Skin epidermis (tissue), 12 donors: ENCODE data around the gene AMBRA1.

Source experiments
- H3K27ac ChIP-seq, 21 experiments: fragments of 200-600 bp; sonication (generic) in 11 of 21; one replicate each; pipeline ENCODE4 v1.5.0; 2020; ENCODE audit warnings: mild to moderate bottlenecking in 3 of 21, inconsistent platforms in 2 of 21, moderate library complexity in 2 of 21
- H3K4me3 ChIP-seq, 7 experiments: fragments of 200-600 bp; sonication (generic) in 2 of 7; one replicate each; pipeline ENCODE4 v1.5.0; 2020; ENCODE audit warnings: inconsistent platforms in 2 of 7, mild to moderate bottlenecking in 2 of 7, moderate library complexity in 1 of 7

The AMBRA1 gene, protein sequence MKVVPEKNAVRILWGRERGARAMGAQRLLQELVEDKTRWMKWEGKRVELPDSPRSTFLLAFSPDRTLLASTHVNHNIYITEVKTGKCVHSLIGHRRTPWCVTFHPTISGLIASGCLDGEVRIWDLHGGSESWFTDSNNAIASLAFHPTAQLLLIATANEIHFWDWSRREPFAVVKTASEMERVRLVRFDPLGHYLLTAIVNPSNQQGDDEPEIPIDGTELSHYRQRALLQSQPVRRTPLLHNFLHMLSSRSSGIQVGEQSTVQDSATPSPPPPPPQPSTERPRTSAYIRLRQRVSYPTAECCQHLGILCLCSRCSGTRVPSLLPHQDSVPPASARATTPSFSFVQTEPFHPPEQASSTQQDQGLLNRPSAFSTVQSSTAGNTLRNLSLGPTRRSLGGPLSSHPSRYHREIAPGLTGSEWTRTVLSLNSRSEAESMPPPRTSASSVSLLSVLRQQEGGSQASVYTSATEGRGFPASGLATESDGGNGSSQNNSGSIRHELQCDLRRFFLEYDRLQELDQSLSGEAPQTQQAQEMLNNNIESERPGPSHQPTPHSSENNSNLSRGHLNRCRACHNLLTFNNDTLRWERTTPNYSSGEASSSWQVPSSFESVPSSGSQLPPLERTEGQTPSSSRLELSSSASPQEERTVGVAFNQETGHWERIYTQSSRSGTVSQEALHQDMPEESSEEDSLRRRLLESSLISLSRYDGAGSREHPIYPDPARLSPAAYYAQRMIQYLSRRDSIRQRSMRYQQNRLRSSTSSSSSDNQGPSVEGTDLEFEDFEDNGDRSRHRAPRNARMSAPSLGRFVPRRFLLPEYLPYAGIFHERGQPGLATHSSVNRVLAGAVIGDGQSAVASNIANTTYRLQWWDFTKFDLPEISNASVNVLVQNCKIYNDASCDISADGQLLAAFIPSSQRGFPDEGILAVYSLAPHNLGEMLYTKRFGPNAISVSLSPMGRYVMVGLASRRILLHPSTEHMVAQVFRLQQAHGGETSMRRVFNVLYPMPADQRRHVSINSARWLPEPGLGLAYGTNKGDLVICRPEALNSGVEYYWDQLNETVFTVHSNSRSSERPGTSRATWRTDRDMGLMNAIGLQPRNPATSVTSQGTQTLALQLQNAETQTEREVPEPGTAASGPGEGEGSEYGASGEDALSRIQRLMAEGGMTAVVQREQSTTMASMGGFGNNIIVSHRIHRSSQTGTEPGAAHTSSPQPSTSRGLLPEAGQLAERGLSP (N-terminal part only)

DNA sequence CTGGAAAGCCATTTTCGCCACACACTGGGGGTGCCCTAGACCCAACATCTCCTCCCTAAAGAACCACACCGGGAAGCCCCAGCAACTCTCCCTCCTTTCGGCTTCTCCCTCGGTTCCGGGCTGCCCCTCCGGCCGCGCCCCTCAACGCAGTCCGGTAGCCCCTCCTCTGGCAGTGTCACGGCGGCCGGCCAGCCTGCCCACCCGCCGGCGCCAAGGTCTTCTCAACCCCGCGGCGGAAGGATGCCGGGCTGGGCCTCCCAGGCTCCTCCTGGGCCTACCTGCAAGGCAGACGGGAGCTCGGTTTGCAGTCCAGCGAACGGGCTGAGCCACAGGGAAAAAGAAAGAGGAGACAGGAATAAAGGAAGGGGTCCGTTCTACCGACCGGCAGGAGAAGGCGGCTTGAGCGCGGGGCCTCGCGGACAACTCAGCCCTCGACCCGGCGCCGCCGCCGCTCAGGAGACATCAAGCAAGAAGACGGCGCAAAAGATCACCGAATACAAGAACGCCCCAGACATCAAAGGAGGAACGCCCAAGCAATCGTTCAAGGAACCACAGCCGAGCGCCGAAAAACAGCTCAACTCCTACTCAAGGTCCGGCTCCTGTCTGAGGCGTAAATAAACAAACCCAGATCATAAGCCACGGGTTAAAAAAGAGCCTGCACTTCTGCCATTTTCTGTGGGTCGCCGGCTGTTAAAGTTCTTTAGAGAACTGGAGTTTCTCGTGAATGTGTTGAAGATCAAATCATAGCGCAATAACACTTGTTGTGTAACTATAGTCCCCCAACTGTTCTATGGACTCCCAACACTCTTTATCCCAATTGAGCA lies at the start of gene AMBRA1:
TSS of gene AMBRA1 (minus strand) at position 474 of the 824 bp plus-strand sequence. CDS start 45,643 bp downstream, outside the sequence.
- Histone ChIP-seq H3K4me3 (peak within 1 kb of the TSS; percentile 57 to 99 (median 71)), H3K27ac (peak within 1 kb of the TSS; percentile 63 to 97 (median 84))

DNA sequence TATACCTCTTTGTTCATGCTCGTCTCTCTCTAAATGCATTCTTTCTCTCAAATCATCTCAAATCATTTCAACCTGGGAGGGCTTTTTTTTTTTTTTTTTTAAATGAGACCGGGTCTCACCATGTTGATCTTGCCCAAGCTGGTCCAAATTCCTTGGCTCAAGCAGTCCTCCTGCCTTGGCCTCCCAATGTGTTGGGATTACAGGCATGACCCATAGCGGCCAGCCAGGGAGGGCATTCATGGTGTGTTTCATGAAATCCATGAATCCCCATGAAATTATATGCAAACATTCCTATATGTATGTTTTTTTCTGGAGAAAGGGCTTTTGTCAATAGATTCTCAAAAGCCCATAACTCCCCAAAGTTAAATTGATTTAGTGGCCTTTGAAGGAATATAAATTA lies 49.7 kb upstream of the AMBRA1 start:
- Histone ChIP-seq H3K27ac (no peak overlapping the region), H3K4me3 (no peak overlapping the region)

DNA sequence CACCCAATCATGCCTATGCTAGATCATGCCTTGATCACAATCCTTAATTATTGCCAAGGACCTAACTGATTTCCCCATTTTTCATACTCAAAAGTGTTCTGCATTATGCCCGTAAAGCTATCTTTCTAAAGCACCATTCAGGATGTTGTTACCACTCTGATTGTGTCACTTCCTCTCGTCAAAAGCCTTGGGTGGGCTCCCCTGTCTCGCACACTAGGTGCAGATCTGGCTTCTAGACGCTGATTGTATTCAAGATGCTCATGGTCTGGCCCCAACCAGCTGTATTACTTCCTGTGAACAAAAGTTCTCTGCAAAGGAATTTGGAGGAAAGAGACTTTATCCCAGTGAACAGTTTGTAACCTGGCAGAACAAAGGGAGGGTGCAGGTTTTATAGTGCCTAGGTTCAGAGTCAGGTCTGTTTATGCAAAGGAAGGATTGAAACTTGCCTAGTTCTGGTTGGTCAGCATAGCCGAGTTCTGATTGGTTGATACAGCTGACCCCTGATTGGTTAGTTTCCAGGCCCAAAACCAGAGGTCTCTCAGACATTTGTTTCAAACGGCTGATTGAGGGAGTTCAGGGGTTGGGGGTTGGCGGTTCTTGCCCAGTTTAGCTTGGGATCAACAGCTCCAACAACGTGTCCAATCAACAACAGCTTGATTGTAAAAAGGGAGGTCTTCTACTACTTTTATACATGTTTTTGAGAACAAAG lies 49.0 kb upstream of the AMBRA1 start:
- Histone ChIP-seq H3K4me3 (no peak overlapping the region), H3K27ac (no peak overlapping the region)

DNA sequence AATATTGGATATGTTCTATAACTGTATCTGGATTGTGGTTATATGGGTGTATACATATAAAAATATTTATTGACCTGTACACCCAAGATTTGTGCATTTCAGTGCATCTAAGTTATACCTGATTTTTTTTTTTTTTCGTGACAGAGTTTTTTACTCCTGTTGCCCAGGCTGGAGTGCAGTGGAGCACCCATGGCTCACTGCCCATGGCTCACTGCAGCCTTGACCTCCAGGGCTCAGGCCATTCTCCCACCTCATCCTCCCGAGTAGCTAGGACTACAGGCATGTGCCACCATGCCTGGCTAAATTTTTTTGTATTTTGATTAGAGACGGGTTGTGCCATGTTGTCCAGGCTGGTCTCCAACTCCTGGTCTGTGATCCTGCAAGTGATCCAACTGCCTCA lies 47.8 kb upstream of the AMBRA1 start:
- no peak overlapping the region for H3K4me3 ChIP-seq
- no peak overlapping the region for H3K27ac ChIP-seq

DNA sequence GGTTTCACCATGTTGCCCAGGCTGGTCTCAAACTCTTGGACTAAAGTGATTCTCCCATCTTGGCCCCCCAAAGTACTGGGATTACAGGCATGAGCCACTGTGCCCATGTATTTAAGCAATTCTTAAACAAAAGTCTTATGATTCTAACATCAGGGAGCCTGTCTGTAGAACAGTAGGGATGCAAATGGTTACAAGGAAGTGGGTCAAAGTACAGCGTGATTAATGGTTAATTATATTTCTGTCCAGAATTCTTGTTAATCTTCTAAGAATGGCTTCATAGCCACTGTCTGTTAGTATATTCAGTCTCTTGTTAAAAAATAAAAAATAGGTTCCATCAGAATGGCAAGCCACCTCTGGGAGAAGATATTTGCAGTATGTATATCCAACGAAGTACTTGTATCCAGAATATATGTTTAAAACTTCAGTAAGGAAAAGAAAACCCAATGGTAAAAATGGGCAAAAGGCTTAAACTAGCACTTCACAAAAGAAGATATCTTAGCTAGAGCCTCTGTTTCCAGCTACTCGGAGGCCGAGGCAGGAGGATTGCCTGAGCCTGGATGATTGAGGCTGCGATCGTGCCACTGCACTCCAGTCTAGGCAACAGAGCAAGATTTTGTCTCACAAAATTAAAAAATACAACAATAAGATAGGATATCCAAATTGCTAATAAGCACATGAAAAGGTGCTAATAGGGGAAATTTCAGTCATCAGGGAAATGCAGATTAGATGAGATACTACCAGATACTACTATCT lies 46.4 kb upstream of the AMBRA1 start:
- Histone ChIP-seq H3K27ac (no peak overlapping the region), H3K4me3 (no peak overlapping the region)

DNA sequence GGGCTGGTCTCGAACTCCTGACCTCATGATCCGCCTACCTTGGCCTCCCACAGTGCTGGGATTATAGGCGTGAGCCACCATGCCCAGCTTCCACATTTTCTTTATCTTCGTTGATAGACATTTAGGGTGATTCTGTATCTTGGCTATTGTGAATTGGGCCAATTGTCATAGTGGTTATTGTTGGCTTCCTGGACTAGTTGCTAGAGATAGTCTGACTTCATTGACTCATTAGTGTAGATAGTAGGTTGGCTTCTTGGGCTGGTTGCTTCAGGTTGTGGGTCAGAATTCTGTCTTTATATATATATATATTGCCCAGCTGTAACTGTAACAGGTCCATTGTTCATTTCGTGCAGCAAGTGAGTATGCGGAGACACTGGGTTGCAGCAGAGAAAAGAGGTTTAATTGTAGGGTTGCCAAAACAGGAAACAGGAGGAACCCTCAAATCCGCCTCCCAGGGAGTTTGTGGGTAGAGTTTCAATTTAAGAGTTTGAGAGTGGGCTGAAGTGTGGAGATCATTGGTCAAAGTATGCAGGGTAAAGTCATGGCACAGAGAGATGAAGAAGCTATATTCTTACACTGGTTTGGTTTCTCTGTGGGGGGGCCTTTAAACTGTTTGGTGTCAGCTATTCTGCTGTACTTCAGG lies 45.5 kb upstream of the AMBRA1 start:
- no peak overlapping the region for H3K4me3 ChIP-seq
- no peak overlapping the region for H3K27ac ChIP-seq

DNA sequence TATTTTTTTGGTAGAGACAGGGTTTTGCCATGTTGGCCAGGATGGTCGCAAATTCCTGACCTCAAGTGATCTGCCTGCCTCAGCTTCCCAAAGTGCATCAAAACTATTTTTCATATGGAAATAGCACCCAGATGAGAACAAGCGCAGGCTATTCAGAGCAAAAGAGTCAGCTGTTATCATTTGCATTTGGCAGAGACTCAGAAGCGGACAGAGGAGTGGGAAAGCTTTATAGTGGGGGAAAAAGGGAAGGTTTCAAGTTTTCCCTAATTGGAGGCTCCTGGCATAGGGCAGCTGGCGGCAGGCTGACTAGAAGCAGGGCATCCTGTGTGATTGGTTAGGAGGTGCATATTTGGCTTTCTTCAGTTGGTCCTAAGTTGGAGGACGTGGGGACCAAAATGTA lies 43.7 kb upstream of the AMBRA1 start:
- H3K27ac ChIP-seq: no peak overlapping the region

DNA sequence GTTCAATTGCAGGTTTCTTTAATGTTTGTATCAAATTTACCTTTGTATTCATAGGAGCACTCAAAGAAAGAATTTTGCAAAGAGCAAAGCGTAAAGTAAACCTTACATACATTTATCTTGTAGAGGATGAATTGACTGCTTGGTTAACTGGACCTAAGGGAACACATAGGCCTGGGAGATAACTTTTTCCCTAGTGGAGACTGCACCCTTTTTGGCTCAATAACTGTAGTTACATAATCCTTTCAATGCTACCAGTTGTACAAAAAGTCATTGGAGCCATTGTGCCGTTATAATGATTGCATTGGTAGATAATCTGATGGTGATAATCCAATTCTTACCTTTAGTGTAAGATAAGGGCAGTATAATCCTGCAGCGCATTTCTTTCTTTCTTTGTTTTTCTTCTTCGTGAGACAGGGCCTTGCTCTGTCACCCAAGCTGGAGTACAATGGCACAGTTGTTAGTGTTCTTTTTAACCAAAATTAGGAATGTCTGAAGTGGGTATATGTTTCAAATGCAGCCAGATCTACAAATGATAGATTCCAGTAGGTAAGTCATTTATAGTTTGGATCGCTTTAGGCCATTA lies 41.8 kb upstream of the AMBRA1 start:
- no peak overlapping the region for H3K27ac ChIP-seq
- H3K4me3 ChIP-seq: no peak overlapping the region

More for the DNA sequence above, 43.7 kb upstream of the AMBRA1 start:
- no peak overlapping the region for H3K4me3 ChIP-seq

DNA sequence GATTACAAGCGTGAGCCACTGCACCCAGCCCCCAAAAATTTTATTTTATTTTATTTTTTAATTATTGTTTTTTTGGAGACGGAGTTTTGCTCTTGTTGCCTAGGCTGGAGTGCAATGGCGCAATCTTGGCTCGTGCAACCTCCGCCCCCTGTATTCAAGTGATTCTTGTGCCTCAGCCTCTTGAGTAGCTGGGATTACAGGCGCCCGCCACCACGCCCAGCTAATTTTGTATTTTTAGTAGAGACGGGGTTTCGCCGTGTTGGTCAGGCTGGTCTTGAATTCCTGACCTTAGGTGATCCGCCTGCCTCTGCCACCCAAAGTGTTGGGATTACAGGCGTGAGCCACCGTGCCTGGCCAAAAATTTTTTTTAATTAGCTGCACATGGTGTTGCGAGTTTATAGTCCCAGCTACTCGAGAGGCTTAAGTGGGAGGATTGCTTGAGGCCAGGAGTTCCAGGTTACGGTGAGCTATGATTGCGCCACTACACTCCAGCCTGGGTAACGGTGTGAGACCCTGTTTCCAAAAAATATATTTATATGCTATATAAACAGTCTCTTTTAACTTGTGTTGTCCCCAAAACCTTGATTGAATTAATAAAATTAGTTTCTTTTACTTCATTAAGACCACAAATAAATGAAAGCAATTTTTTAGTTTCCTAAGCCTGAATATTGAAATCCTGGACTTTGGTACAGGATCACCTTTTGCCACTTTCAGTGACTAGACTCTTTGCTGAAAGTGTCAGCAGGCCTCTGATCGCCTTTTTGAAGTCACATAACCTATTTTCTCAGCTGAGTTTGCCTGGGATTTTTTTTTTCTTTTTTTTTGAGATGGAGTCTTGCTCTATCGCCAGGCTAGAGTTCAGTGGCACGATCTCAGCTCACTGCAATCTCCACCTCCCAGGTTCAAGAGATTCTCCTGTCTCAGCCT lies 39.7 kb upstream of the AMBRA1 start:
- H3K27ac ChIP-seq: no peak overlapping the region
- no peak overlapping the region for H3K4me3 ChIP-seq

DNA sequence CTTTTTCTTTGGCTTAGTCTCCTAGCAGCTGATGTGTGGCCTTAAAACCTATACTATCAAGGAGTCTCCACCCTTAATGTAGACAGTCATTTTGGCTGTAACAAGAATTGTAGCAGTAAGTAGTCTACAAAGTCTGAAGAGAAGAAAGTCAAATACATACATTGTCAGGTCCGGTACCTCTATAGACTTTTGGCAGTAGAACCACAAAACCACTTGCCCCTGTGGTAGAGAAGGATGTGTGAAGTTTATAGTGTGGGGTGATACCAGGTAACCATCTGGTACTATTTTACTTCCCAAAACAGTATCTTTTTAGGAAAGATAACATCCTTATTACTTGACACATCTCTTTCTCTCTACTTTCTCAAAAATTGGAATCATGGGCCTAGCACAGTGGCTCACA lies 38.7 kb upstream of the AMBRA1 start:
- no peak overlapping the region for H3K27ac ChIP-seq
- no peak overlapping the region for H3K4me3 ChIP-seq

DNA sequence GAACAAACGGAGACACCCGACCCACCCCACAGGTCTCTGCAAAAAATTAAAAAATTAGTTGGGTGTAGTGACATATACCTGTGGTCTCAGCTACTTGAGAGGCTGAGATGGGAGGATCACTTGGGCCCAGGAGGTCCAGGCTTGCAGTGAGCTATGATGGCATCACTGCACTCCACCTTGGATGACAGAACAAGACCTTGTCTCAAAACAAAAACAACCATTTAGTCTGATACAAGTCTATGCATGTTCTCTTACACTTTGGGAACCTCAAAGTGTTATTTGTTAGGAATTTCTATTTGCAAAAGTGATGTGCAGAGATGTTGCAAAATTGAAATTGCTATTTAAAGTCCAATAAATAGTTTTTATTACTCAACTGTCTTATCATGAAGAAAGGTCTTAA lies 37.9 kb upstream of the AMBRA1 start:
- Histone ChIP-seq H3K27ac (no peak overlapping the region), H3K4me3 (no peak overlapping the region)

DNA sequence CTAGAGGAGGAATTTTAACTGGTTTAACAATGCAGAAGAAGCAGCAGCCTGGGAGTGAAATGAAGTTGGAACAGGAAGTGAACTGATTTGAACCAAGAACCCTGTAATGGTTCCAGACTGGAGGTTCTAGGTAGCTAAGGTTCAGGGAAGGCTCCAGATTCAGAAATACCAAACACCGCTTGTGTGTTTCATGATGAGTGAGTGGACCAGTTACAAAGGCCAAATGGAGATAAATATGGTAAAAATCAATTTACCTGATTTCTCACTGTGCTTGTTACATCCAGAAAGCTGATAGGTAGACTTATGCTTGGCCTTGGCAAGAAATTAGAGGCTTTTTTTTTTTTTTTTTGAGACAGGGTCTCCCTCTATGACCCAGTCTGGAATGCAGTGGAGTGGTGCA lies 36.4 kb upstream of the AMBRA1 start:
- H3K27ac ChIP-seq: no peak overlapping the region
- H3K4me3 ChIP-seq: no peak overlapping the region

DNA sequence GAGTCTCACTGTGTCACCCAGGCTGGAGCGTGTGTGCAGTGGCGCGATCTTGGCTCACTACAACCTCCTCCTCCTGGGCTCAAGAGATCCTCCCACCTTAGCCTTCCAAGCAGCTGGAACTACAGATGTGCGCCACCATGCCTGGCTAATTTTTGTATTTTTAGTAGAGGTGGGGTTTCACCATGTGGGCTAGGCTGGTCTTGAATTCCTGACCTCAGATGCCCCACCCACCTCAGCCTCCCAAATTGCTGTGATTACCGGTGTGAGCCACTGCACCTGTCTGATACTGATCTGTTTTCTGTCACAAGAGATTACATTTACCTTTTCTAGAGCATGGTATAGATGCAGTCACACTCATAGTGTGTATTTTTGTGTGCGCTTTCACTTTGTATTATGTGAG lies 35.1 kb upstream of the AMBRA1 start:
- Histone ChIP-seq H3K4me3 (no peak overlapping the region), H3K27ac (no peak overlapping the region)

DNA sequence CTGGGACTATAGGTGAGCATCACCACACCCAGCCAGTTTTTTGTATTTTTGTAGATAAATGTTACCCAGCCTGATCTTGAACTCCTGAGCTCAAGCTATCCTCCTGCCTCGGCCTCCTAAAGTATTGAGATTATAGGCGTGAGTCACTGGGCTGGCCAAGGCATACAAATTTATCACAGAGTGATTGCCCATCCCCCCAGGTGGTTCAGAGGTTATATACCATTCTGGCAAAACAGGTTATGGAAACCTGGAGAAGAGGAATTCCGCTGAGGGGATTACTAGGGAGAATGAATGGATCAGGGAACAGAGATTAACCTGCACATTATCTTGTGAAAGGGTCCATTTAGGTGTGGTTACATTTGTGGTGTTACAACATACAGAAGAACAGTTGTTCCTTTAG lies 31.6 kb upstream of the AMBRA1 start:
- Histone ChIP-seq H3K27ac (no peak overlapping the region), H3K4me3 (no peak overlapping the region)

DNA sequence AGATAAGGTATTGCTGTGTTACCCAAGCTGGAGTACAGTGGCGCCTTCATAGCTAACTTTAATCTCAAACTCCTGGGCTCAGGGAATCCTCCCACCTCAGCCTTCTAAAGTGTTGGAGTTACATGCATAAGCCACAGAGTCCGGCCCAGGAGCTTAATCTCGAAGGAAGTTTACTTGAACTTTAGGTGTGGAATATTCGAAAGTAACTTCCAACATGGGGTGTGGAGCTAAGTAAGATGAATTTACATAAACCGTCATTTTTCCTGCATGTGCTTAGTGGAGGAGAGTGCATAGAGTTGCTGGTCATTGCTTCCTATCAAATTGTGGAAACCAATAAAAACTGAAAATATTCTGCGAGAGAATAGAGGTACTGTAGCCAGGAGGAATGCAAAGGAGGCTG lies 25.0 kb upstream of the AMBRA1 start:
- H3K4me3 ChIP-seq: peak overlapping the region in 1 of 7 experiments; percentile 100
- peak overlapping the region in 1 of 21 experiments; percentile 98 for H3K27ac ChIP-seq

DNA sequence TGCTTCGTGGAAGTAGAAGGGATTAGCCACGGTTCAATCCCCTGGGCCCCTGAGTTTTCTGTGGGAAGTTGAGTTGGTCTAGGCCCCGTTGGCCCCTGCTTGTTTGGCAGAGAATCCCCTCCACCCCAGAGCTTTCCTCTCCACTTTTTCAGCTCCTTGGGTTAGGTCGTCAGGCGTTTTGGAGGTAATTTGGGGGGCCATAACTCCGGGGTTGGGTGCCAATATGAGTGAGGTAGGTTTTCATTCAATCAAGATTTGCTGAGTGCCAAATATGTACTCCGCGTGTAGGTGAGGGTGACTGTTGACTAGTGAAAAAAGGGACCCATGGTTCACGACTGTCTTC lies 24.1 kb upstream of the AMBRA1 start:
- Histone ChIP-seq H3K4me3 (peak overlapping the region; percentile 73 to 100 (median 88)), H3K27ac (peak overlapping the region; percentile 82 to 98 (median 94))
